OCI-LY1 (cell line): ENCODE measurements around the gene OR2W3.

Experiments used
- EZH2 ChIP-seq: fragments of 200-600 bp; sonication (generic), shearing (Covaris generic); IDR thresholded peaks from 2 replicates; pipeline ENCODE4 v1.8.0; 2017; ENCODE audit warnings: borderline replicate concordance, mixed run types, mild to moderate bottlenecking, antibody characterized with exemption, low read length, moderate library complexity, mixed read lengths
- TF ChIP-seq, protein P1 (sequence below): fragments of 200-600 bp; sonication (generic), shearing (Covaris generic); IDR thresholded peaks from 2 replicates; pipeline ENCODE4 v1.5.1; 2017; ENCODE audit warnings: mild to moderate bottlenecking, antibody characterized with exemption, low read length, moderate library complexity, mixed read lengths

DNA sequence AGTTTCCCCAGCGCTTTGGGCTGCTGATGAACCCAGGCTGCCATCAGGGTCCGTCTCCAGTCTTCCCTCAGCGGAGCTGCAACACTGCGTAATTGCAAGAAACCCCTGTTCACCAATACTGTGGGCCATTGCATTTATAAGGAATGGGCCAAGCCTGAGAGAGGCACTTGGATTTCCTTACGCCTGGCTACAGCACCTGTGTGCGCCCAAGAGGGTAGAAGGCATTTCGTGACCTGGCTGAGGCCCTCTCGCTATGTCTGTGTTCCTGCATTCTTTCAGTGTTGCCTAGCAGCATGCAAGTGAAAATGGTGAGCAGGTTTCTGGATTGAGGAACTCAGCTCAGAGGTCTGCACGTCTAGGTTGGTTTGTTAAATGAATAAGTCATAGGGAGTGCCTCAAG lies 12.0 kb upstream of the OR2W3 start:
- TF ChIP-seq, protein P1, sequence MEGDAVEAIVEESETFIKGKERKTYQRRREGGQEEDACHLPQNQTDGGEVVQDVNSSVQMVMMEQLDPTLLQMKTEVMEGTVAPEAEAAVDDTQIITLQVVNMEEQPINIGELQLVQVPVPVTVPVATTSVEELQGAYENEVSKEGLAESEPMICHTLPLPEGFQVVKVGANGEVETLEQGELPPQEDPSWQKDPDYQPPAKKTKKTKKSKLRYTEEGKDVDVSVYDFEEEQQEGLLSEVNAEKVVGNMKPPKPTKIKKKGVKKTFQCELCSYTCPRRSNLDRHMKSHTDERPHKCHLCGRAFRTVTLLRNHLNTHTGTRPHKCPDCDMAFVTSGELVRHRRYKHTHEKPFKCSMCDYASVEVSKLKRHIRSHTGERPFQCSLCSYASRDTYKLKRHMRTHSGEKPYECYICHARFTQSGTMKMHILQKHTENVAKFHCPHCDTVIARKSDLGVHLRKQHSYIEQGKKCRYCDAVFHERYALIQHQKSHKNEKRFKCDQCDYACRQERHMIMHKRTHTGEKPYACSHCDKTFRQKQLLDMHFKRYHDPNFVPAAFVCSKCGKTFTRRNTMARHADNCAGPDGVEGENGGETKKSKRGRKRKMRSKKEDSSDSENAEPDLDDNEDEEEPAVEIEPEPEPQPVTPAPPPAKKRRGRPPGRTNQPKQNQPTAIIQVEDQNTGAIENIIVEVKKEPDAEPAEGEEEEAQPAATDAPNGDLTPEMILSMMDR: no peak
- TF ChIP-seq EZH2: no peak
